Mesendoderm (in vitro differentiated cells): Measurements from ENCODE around the gene ZFYVE21.

Source experiments
- DNase-seq: peaks from one replicate; pipeline ENCODE4 v3.0.0; 2013
- H2AK5ac ChIP-seq: 2 replicates; pipeline ENCODE4 v1.6.1; 2013; ENCODE audit warnings: low read length, inconsistent platforms
- H2BK120ac ChIP-seq: 2 replicates; pipeline ENCODE4 v1.6.1; 2013; ENCODE audit warnings: low read depth, mild to moderate bottlenecking, low read length, moderate library complexity, mixed read lengths
- H2BK15ac ChIP-seq: replicated peaks from 2 replicates; pipeline ENCODE4 v1.6.1; 2013; ENCODE audit warnings: low read depth, mild to moderate bottlenecking, moderate library complexity
- H2BK5ac ChIP-seq: 2 replicates; pipeline ENCODE4 v1.6.1; 2013; ENCODE audit warnings: low read length, inconsistent platforms
- H3K18ac ChIP-seq: 2 replicates; pipeline ENCODE4 v1.6.1; 2013; ENCODE audit warnings: mild to moderate bottlenecking, low read length, mixed read lengths
- H3K23ac ChIP-seq: one replicate; pipeline ENCODE4 v1.6.1; 2013; ENCODE audit warnings: low read length
- H3K27ac ChIP-seq: 2 replicates; pipeline ENCODE4 v1.5.1; 2013; ENCODE audit warnings: low read depth, mild to moderate bottlenecking, inconsistent platforms, low read length, moderate library complexity
- H3K27me3 ChIP-seq: 2 replicates; pipeline ENCODE4 v1.6.1; 2013; ENCODE audit warnings: low read length, control low read depth, mild to moderate bottlenecking, inconsistent platforms; ENCODE audit not compliant: insufficient read depth, poor library complexity
- H3K36me3 ChIP-seq: 2 replicates; pipeline ENCODE4 v1.6.1; 2013; ENCODE audit warnings: low read length, inconsistent platforms; ENCODE audit not compliant: control insufficient read depth, insufficient read depth
- H3K4ac ChIP-seq: one replicate; pipeline ENCODE4 v1.6.1; 2013; ENCODE audit warnings: low read depth, mild to moderate bottlenecking, low read length, moderate library complexity
- H3K4me1 ChIP-seq: 2 replicates; pipeline ENCODE4 v1.6.1; 2013; ENCODE audit warnings: low read depth, low read length, inconsistent platforms; ENCODE audit not compliant: control insufficient read depth
- H3K4me2 ChIP-seq: 2 replicates; pipeline ENCODE4 v1.6.1; 2013; ENCODE audit warnings: low read length
- H3K4me3 ChIP-seq: 2 replicates; pipeline ENCODE4 v1.5.1; 2013; ENCODE audit warnings: mild to moderate bottlenecking, low read length
- H3K56ac ChIP-seq: one replicate; pipeline ENCODE4 v1.6.1; 2013; ENCODE audit warnings: low read length
- H3K79me1 ChIP-seq: 2 replicates; pipeline ENCODE4 v1.6.1; 2013; ENCODE audit warnings: low read length, inconsistent platforms
- H3K79me2 ChIP-seq: 2 replicates; pipeline ENCODE4 v1.6.1; 2013; ENCODE audit warnings: mild to moderate bottlenecking, low read length; ENCODE audit not compliant: control insufficient read depth, insufficient read depth
- H3K9ac ChIP-seq: 2 replicates; pipeline ENCODE4 v1.6.1; 2013; ENCODE audit warnings: low read length, inconsistent platforms
- H4K5ac ChIP-seq: one replicate; pipeline ENCODE4 v1.6.1; 2013; ENCODE audit warnings: low read length
- H4K8ac ChIP-seq: one replicate; pipeline ENCODE4 v1.6.1; 2013; ENCODE audit warnings: low read depth, mild to moderate bottlenecking, control low read depth, low read length, moderate library complexity
- WGBS: extraction: QIAGEN DNeasy Blood & Tissue Kit; methylation state at CpG from one replicate; pipeline ENCODE4 v1.1.7; 2013; ENCODE audit warnings: low lambda C conversion rate, missing lambda C conversion rate; ENCODE audit not compliant: insufficient coverage; ENCODE audit errors: extremely low coverage; 5-methylcytosine and 5-hydroxymethylcytosine counted together

Gene ZFYVE21

DNA sequence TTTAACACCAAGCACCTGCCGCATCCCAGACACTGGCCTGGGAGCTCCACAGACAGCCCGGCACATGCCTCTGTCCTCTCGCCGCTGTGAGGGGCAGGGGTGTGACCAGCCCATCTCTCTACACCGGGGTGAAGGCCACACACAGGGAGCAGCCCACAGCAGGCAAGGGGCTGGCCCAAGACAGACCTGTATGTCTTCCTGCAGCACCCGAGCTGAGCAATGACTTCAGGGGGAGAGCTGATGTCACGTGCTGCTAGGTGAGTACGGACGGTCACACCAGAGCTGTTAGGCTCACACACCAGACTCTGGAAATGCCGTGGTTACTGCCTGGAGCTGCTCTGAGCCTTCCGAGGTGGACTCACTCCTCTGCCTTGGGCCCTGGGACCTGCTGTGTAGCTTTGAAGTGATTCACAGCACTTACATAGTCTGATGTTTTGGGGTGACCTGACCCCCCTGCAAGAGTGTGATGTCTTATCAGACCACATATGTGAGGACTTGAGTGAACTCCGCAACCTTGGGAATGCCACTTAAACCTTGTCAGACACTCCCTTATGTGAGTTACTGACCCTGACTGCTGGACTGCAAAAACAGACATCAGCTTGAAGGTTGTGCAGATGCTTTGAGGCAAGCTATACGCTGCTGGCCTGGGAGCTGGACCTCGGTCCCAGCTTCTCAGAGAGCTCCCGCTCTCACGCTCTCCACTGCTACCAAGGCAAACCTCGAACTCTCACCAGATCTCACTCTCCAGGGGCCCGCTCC, 2.1 kb upstream of the ZFYVE21 start:
- no CpG with 5 or more reads among the region's 18 CpGs for WGBS
- Histone ChIP-seq H3K79me2 (peaks cover 24% of the 10 kb centered on the region), H3K18ac (no peak overlapping the region), H3K4me1 (peaks cover 3% of the 10 kb centered on the region), H2AK5ac (no peak overlapping the region), H3K23ac (no peak overlapping the region), H3K4me3 (no peak overlapping the region), H2BK5ac (no peak overlapping the region), H3K27me3 (no peaks in the 10 kb centered on the region), H2BK15ac (no peak overlapping the region), H3K4ac (no peak overlapping the region), H2BK120ac (no peak overlapping the region), H3K27ac (no peak overlapping the region), H3K36me3 (no peaks in the 10 kb centered on the region), H4K8ac (no peak overlapping the region), H3K56ac (peak overlapping the region; percentile 45), H3K9ac (peak overlapping the region; percentile 86), H3K4me2 (no peak overlapping the region), H4K5ac (no peak overlapping the region), H3K79me1 (peaks cover 21% of the 10 kb centered on the region)
- DNase-seq, result peak; percentile 38

GRCh38 chr14:103714063-103714724, 1.4 kb upstream of the ZFYVE21 start:
- Histone ChIP-seq H3K36me3 (no peaks in the 10 kb centered on the region), H3K4me3 (no peak overlapping the region), H3K4me1 (peaks cover 3% of the 10 kb centered on the region)

GRCh38 chr14:103716091-103716801, 636 bp downstream of the ZFYVE21 start:
- H3K27me3 ChIP-seq, result no peaks in the 10 kb centered on the region
- no peak for DNase-seq
- H3K27ac ChIP-seq, result no peak overlapping the region
- H3K36me3 ChIP-seq, result no peaks in the 10 kb centered on the region
- peak overlapping the region; percentile 82 for H3K4ac ChIP-seq
- H3K4me2 ChIP-seq, result peak overlapping the region; percentile 87
- H2AK5ac ChIP-seq, result no peak overlapping the region
- peaks cover under 1% of the 10 kb centered on the region for H3K4me1 ChIP-seq
- H4K8ac ChIP-seq, result no peak overlapping the region
- WGBS, result no CpG with 5 or more reads among the region's 72 CpGs
- no peak overlapping the region for H4K5ac ChIP-seq
- no peak overlapping the region for H2BK120ac ChIP-seq
- H3K9ac ChIP-seq, result peak overlapping the region; percentile 87
- no peak overlapping the region for H2BK5ac ChIP-seq
- H3K56ac ChIP-seq, result peak overlapping the region; percentile 95
- H3K79me2 ChIP-seq, result peaks cover 28% of the 10 kb centered on the region
- peak overlapping the region; percentile 89 for H3K23ac ChIP-seq
- H3K79me1 ChIP-seq, result peaks cover 26% of the 10 kb centered on the region
- H3K18ac ChIP-seq, result peak overlapping the region; percentile 83
- H3K4me3 ChIP-seq, result peak overlapping the region; percentile 62
- no peak overlapping the region for H2BK15ac ChIP-seq

More at GRCh38 chr14:103714063-103714724, 1.4 kb upstream of the ZFYVE21 start:
- Histone ChIP-seq H2BK5ac (no peak overlapping the region), H3K56ac (peak overlapping the region; percentile 86), H3K9ac (peak overlapping the region; percentile 86), H3K18ac (no peak overlapping the region), H2AK5ac (no peak overlapping the region), H3K4ac (no peak overlapping the region), H3K27ac (no peak overlapping the region), H3K79me1 (peaks cover 21% of the 10 kb centered on the region), H3K4me2 (peak overlapping the region; percentile 35), H3K27me3 (no peaks in the 10 kb centered on the region), H2BK120ac (no peak overlapping the region), H4K8ac (no peak overlapping the region), H2BK15ac (no peak overlapping the region), H4K5ac (no peak overlapping the region), H3K79me2 (peaks cover 28% of the 10 kb centered on the region), H3K23ac (no peak overlapping the region)
- WGBS, result no CpG with 5 or more reads among the region's 16 CpGs
- DNase-seq, result no peak

- Histone ChIP-seq H3K18ac (no peak overlapping the region), H4K8ac (no peak overlapping the region), H4K5ac (no peak overlapping the region), H3K9ac (peak overlapping the region; percentile 38), H3K27ac (no peak overlapping the region), H2AK5ac (no peak overlapping the region), H3K27me3 (no peaks in the 10 kb centered on the region), H2BK5ac (no peak overlapping the region), H3K4me1 (no peaks in the 10 kb centered on the region), H3K4ac (no peak overlapping the region), H3K79me2 (peaks cover 32% of the 10 kb centered on the region), H3K36me3 (no peaks in the 10 kb centered on the region), H2BK120ac (no peak overlapping the region), H2BK15ac (no peak overlapping the region), H3K23ac (no peak overlapping the region), H3K56ac (peak overlapping the region; percentile 95), H3K79me1 (peaks cover 29% of the 10 kb centered on the region), H3K4me3 (no peak overlapping the region), H3K4me2 (peak overlapping the region; percentile 87)
- DNase-seq, result no peak
- no CpG with 5 or more reads among the region's 17 CpGs for WGBS
These were observed 1.3 kb downstream of the ZFYVE21 start for GRCh38 chr14:103716899-103717411.

DNA sequence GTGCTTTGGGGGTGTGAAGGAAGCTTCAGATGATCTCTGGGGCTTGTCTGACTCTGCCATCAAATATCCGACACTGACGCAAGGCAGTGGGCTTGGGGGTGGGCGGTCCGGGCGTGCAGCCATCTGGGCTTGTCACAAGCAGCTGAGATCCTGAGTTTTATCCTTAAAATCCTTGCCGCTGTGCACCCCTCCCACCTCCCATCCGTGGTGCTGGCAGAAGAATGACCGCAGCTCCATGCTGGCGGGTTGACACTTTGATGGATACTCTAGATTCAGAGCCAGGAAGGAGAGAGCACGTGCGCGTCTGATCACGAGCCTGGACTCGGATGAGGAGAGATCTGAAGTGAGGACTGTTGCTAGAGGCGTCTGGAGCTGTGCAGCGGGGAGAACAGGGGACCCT, 3.0 kb downstream of the ZFYVE21 start:
- no peak for DNase-seq
- H3K4me2 ChIP-seq, result no peak overlapping the region
- H3K4ac ChIP-seq, result no peak overlapping the region
- H3K79me1 ChIP-seq, result peaks cover 30% of the 10 kb centered on the region
- no peak overlapping the region for H2BK15ac ChIP-seq
- H3K27ac ChIP-seq, result no peak overlapping the region
- H3K9ac ChIP-seq, result no peak overlapping the region
- H3K27me3 ChIP-seq, result no peaks in the 10 kb centered on the region
- H2BK5ac ChIP-seq, result no peak overlapping the region
- no peak overlapping the region for H2BK120ac ChIP-seq
- H3K56ac ChIP-seq, result no peak overlapping the region
- no peak overlapping the region for H4K8ac ChIP-seq
- WGBS, result no CpG with 5 or more reads among the region's 16 CpGs
- H3K36me3 ChIP-seq, result no peaks in the 10 kb centered on the region
- H4K5ac ChIP-seq, result no peak overlapping the region
- no peak overlapping the region for H3K23ac ChIP-seq
- H3K18ac ChIP-seq, result no peak overlapping the region
- no peaks in the 10 kb centered on the region for H3K4me1 ChIP-seq
- H3K79me2 ChIP-seq, result peaks cover 33% of the 10 kb centered on the region
- no peak overlapping the region for H3K4me3 ChIP-seq
- no peak overlapping the region for H2AK5ac ChIP-seq
